Posterior cingulate gyrus (tissue), 11 donors: ENCODE data around the gene TMEM266.

Source experiments
- DNase-seq, 10 donors: peaks; one replicate each; pipeline versions ENCODE4 v3.0.0 to v3.0.0-alpha.2; 2020 to 2021; ENCODE audit warnings: mixed read lengths in 3 of 10
- intact Hi-C: fragments of 100-400 bp; cut with DNase I; formaldehyde crosslinking; loops from one replicate; pipeline ENCODE4 v1.15.1; 2023

Gene TMEM266

GRCh38 chr15:76159282-76159681 lies 99.5 kb downstream of the TMEM266 start:
- no peak for DNase-seq
- intact Hi-C loops = no loop called here

- DNase-seq = no peak
- intact Hi-C loops = no loop called here
These were observed 100.8 kb downstream of the TMEM266 start for GRCh38 chr15:76160426-76161152.

GRCh38 chr15:76161153-76162035 lies 101.6 kb downstream of the TMEM266 start:
- intact Hi-C loops = no loop called here
- no peak for DNase-seq

GRCh38 chr15:76162036-76162398 lies 102.2 kb downstream of the TMEM266 start:
- intact Hi-C loops = no loop called here
- DNase-seq = no peak

GRCh38 chr15:76162784-76163456 lies 103.1 kb downstream of the TMEM266 start:
- DNase-seq = peak in 1 of 10 donors; percentile 39
- intact Hi-C loops = no loop called here

- intact Hi-C loops = no loop called here
- DNase-seq = peak in 1 of 10 donors; percentile 81
These were observed 103.9 kb downstream of the TMEM266 start for GRCh38 chr15:76163457-76164295.

GRCh38 chr15:76164602-76165001 lies 104.8 kb downstream of the TMEM266 start:
- DNase-seq = peak in 1 of 10 donors; percentile 30
- intact Hi-C loops = no loop called here

- DNase-seq = no peak
- intact Hi-C loops = no loop called here
These were observed 106.2 kb downstream of the TMEM266 start for GRCh38 chr15:76165951-76166350.

- DNase-seq = peak in 1 of 10 donors; percentile 52
- intact Hi-C loops = no loop called here
These were observed 108.6 kb downstream of the TMEM266 start for GRCh38 chr15:76168237-76168984.

- intact Hi-C loops = no loop called here
- no peak for DNase-seq
These were observed 109.2 kb downstream of the TMEM266 start for GRCh38 chr15:76169018-76169417.

- no peak for DNase-seq
- intact Hi-C loops = no loop called here
These were observed 110.4 kb downstream of the TMEM266 start for GRCh38 chr15:76169911-76170800.

GRCh38 chr15:76172782-76173181 lies 113.0 kb downstream of the TMEM266 start:
- intact Hi-C loops = no loop called here
- DNase-seq = no peak

GRCh38 chr15:76173317-76173834 lies 113.6 kb downstream of the TMEM266 start:
- intact Hi-C loops = no loop called here
- DNase-seq = no peak

GRCh38 chr15:76174654-76175053 lies 114.9 kb downstream of the TMEM266 start:
- DNase-seq = no peak
- intact Hi-C loops = no loop called here

GRCh38 chr15:76175442-76175841 lies 115.7 kb downstream of the TMEM266 start:
- no peak for DNase-seq
- intact Hi-C loops = no loop called here

GRCh38 chr15:76176059-76176458 lies 116.3 kb downstream of the TMEM266 start:
- DNase-seq = no peak
- intact Hi-C loops = no loop called here

GRCh38 chr15:76176487-76177085 lies 116.8 kb downstream of the TMEM266 start:
- intact Hi-C loops = no loop called here
- no peak for DNase-seq

- intact Hi-C loops = no loop called here
- DNase-seq = peak in 1 of 10 donors; percentile 34
These were observed 117.8 kb downstream of the TMEM266 start for GRCh38 chr15:76177491-76178040.
